Ectodermal cell (in vitro differentiated cells): ENCODE results near the gene NINJ1. TPM values are rescaled to one million over a fixed set of nuclear protein-coding genes. Genes with fewer than 3 reads are reported as not detected.

ENCODE experiments used
- H3K27ac ChIP-seq: 2 replicates; pipeline ENCODE4 v1.7.0; 2013; ENCODE audit warnings: mild to moderate bottlenecking, low read depth, low read length; ENCODE audit not compliant: insufficient read depth, poor library complexity, severe bottlenecking
- H3K27me3 ChIP-seq: 2 replicates; pipeline ENCODE4 v1.7.0; 2013; ENCODE audit warnings: mild to moderate bottlenecking, low read length; ENCODE audit not compliant: insufficient read depth, control insufficient read depth, poor library complexity, severe bottlenecking
- H3K36me3 ChIP-seq: one replicate; pipeline ENCODE4 v1.7.0; 2013; ENCODE audit warnings: low read length; ENCODE audit not compliant: control insufficient read depth, insufficient read depth
- H3K4me1 ChIP-seq: one replicate; pipeline ENCODE4 v1.7.0; 2013; ENCODE audit warnings: low read length; ENCODE audit not compliant: control insufficient read depth, insufficient read depth
- H3K4me3 ChIP-seq: 2 replicates; pipeline ENCODE4 v1.7.0; 2013; ENCODE audit warnings: low read depth, low read length, control low read depth; ENCODE audit not compliant: insufficient read depth
- H3K9me3 ChIP-seq: 2 replicates; pipeline ENCODE4 v1.7.0; 2013; ENCODE audit warnings: mild to moderate bottlenecking, low read length, moderate library complexity; ENCODE audit not compliant: control insufficient read depth
- WGBS, 2 experiments: methylation state at CpG; one replicate each; pipeline ENCODE4 v1.1.7; 2013; ENCODE audit warnings: missing lambda C conversion rate in 2 of 2; 5-methylcytosine and 5-hydroxymethylcytosine counted together
- polyA plus RNA-seq, 4 experiments: library from polyadenylated mRNA; stranded (reverse); fragments of 50-300 nt; gene quantifications; one replicate each; pipeline ENCODE4 v1.2.3, GENCODE V29; 2013

NINJ1 gene, protein sequence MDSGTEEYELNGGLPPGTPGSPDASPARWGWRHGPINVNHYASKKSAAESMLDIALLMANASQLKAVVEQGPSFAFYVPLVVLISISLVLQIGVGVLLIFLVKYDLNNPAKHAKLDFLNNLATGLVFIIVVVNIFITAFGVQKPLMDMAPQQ
- polyA plus RNA-seq (2013, experiment 1 of 4), result 20.2 TPM
- 16.6 TPM for polyA plus RNA-seq (2013, experiment 2 of 4)
- polyA plus RNA-seq (2013, experiment 3 of 4), result 19.8 TPM
- 21.0 TPM for polyA plus RNA-seq (2013, experiment 4 of 4)

DNA sequence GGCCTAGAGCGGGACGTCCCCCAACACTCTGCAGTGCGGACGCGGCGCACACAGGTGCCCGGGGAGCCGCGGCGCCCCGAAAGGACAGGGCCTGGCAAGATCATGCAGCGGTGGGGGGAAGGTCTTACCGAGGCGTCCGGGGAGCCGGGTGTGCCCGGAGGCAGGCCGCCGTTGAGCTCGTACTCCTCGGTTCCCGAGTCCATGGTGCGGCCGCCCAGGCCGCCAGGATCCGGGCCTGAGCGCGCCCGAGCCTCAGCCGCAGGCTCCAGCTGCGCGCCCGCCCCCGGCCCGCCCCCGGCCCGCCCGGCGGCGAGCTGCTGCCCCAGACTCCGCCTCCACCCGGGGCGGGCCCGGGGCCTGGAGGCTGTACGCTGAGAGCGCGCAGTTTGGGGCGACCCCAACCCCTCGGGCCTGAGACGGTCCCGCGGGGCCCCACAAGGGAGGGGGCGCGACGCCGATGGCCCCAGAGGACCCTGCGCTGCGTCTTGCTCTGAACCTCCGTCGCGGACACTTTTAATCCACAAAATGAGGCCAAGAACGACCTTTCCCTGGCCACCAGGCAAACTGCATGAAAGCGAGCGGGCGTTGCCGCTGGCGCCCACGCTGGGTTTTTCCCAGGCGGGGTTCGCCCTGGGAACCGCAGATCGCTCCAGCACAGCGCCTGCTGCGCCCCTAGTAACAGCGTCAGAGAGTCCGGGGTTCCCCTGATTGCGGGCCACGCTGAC, at the start of gene NINJ1:
TSS of gene NINJ1 (minus strand) at position 237 of the 725 bp plus-strand sequence. CDS start at position 203, 34 bp downstream.
- WGBS, 2 experiments, result 1% methylated on average over 78 of the region's 78 CpGs
- Histone ChIP-seq H3K27me3 (peaks cover 20% of the 10 kb centered on the region), H3K27ac (no peak within 1 kb of the TSS), H3K36me3 (no peaks in the 10 kb centered on the region), H3K4me3 (peak within 1 kb of the TSS; percentile 72), H3K4me1 (peaks cover 21% of the 10 kb centered on the region), H3K9me3 (no peaks in the 10 kb centered on the region)

DNA sequence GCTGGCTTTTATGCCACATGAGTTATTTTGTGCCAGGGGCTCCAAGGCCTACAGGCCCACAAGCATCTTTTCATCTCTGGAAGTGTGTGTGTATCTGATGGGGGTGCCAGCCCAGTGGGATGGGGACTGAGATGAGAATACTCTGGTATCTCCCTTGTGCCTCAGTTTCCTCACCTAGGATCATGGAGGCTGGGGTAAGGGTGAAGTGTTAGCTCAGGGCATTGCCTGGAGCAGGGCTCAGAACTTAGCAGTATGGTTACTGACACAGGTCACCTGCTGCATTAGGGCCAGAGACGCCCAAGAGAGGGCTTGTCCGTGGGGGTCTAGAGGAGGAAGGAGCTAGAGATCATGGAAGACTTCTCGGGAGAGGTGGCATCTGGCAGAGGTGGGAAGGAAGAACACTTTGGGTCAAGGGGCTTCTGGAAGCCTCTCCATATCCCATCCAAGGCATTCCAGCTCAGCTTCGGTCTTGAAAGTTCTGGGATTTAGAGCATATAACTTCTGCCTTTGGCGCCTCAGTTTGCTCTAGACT, 49.1 kb upstream of the NINJ1 start:
- Histone ChIP-seq H3K36me3 (no peaks in the 10 kb centered on the region), H3K4me3 (no peak overlapping the region), H3K9me3 (no peaks in the 10 kb centered on the region), H3K27me3 (peaks cover 57% of the 10 kb centered on the region), H3K27ac (no peak overlapping the region), H3K4me1 (peaks cover 17% of the 10 kb centered on the region)
- 86 to 90% methylated on average over 5 of the region's 5 CpGs for WGBS, 2 experiments

DNA sequence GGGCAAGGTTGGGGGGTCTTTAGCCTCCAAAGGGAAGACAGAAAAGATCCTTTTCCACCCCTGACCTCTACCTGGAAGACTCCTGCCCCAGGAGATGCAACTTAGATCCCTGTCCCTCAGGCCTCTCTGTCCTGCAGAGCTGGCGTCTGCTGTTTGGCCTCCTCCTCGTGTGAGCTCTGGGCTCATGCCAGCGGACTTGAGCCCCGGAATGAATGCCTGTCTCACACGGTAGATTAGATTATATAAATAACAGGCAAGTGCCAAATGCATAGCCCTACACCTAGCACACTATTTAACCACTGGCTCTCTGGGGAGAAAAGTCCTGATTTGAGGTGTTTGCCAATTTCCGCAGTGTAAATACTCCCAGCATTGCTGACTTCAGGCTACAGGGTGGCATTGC, 48.5 kb upstream of the NINJ1 start:
- peaks cover 17% of the 10 kb centered on the region for H3K4me1 ChIP-seq
- H3K27me3 ChIP-seq, result peaks cover 57% of the 10 kb centered on the region
- H3K9me3 ChIP-seq, result no peaks in the 10 kb centered on the region
- no peaks in the 10 kb centered on the region for H3K36me3 ChIP-seq
- no peak overlapping the region for H3K27ac ChIP-seq
- 90 to 96% methylated on average over 6 of the region's 6 CpGs for WGBS, 2 experiments
- no peak overlapping the region for H3K4me3 ChIP-seq

DNA sequence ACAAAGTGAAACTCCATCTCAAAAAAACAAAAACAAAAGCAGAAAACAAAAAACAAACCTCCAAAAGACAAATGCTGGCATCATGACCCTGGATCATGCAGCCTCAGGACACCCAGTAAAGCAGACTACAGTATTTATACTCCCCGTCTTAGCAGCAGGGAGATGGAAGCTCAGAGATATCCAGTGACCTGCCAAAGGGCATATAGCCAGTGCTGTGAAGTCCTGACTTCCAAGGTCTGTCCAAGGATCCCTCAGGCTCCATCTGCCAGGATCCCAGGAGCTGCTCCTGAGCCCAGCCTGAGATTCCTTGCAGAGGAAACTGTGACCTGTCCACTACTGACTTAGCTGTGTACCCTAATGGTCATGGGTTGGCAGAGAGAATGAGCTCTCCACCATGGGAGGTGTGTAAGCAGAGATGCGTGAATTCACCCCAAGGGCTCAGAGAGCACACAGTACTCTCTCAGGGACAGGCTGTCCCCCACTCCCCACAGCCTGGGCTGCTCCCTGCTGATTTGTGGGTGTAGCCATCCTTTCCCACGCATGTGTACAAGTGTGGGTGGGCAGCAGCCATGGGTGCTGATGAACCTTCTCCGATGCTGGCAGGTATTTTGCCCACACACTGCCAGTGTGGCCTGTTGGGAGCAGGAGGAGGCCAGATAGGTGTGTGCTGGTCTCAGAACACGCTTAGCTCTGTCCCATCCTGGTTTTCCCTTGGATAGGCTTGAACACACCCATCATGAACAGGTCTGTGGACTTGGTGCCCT, 47.8 kb upstream of the NINJ1 start:
- Histone ChIP-seq H3K4me1 (peaks cover 14% of the 10 kb centered on the region), H3K36me3 (no peaks in the 10 kb centered on the region), H3K4me3 (no peak overlapping the region), H3K27me3 (peaks cover 52% of the 10 kb centered on the region), H3K9me3 (no peaks in the 10 kb centered on the region), H3K27ac (no peak overlapping the region)
- 87 to 92% methylated on average over 5 of the region's 5 CpGs for WGBS, 2 experiments

DNA sequence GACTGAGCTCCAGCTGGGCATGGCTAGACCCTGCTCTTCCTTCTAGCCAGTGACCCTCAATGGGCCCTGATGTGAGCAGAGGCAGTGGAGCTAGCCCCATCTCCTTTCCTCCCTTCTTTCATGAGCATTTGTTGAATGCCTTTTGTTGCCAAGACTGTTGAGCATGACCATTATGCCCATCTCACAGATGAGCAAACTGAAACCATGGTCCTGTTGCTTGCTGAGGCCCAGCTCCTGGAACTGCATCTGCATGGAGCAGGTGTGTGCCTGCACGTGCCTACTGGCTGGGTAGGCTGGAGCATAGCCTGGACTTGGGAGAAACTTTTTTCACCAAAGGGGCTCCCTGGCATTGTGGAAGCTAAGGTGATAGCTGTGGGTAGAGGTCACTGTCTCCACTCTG, 46.9 kb upstream of the NINJ1 start:
- no peak overlapping the region for H3K27ac ChIP-seq
- H3K9me3 ChIP-seq, result no peaks in the 10 kb centered on the region
- H3K27me3 ChIP-seq, result peaks cover 48% of the 10 kb centered on the region
- no peaks in the 10 kb centered on the region for H3K36me3 ChIP-seq
- H3K4me1 ChIP-seq, result peaks cover 5% of the 10 kb centered on the region
- WGBS, 2 experiments, result 83 to 92% methylated on average over 1 of the region's 1 CpG
- no peak overlapping the region for H3K4me3 ChIP-seq

DNA sequence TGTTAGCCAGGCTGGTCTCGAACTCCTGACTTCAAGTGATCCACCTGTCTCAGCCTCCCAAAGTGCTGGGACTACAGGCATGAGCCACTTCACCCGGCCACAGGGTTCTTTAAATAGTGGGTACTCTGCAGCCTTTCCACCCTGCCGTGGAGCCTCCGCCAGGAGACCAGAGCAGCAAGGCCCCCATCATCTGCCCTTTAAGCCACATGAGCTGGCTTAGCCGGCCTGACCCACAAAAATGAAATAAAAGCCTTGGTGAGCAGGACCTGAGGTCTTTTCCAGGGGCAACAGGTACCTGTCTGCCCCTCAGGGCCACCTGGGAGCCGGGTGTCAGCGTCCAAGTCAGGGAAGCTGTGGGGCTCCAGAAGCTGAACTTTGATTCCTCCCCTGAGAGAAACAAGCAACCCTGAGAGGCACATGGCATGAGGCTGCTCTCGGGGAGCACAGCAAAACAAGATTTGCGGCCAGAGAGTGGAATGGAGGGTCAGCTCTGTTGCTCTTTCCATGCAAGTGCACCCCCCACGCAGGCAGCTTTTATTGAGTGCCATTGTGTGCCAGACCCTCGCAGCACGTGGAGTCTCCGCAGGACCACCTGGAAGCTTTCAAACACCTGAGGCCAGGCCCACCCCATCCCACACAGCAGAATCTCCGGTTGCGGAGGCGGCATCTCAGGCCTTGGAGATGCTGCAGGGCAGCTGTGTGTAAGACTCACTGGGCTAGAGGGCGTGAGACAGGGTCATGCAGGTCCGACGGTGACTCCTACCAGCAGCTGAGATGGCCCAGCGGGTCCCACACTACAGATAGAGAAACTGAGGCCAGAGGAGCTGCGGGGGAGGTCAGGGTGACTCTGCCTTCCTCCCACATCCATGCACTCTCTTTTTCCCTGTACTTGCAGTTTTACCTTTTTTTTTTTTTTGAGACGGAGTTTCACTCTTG, 45.1 kb upstream of the NINJ1 start:
- H3K9me3 ChIP-seq, result no peaks in the 10 kb centered on the region
- WGBS, 2 experiments, result 88% methylated on average over 22 of the region's 22 CpGs
- no peaks in the 10 kb centered on the region for H3K36me3 ChIP-seq
- H3K4me3 ChIP-seq, result no peak overlapping the region
- H3K27me3 ChIP-seq, result peaks cover 29% of the 10 kb centered on the region
- H3K27ac ChIP-seq, result no peak overlapping the region
- H3K4me1 ChIP-seq, result no peaks in the 10 kb centered on the region

DNA sequence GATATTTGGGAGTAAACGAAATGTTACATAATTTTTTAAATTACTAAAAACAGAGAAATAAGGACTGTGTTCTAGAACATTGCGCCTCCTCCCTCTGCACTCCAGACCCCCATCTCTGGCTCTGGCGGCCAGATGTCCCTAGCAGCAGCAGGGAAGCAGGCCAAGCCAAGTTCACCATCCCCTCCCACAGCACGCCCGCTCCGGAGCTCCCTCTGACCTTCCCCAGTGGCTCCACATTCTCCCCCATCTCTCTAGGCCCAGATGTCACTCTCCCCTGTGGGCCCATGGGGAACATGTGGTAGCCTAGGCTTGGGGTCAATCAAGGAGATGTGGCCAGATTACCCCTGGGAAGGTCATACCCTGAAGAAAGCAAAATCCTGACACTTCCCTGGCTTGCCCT, 43.6 kb upstream of the NINJ1 start:
- Histone ChIP-seq H3K36me3 (no peaks in the 10 kb centered on the region), H3K9me3 (no peaks in the 10 kb centered on the region), H3K4me3 (no peak overlapping the region), H3K27me3 (peaks cover 15% of the 10 kb centered on the region), H3K27ac (no peak overlapping the region), H3K4me1 (no peaks in the 10 kb centered on the region)
- 88% methylated on average over 5 to 6 of the region's 6 CpGs for WGBS, 2 experiments

DNA sequence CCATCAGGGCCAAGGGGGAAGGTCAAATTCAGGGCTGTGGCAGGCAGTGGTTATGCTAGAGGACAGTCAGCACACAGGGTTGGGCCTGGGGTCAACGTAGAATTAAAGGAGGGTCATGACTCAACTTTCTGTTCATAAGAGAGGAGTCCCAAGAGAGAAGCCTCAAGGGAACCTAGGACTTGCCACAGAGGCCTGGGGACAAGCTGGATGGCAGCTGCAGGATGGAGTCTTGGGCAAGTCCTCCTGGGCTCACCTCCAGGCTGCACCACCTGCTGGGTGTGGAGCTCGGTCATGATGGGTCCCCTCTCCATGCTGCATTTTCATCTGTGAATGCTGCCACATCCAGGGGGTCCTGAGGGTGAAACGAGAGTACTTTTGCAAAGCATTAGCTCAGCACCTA, 40.9 kb upstream of the NINJ1 start:
- Histone ChIP-seq H3K9me3 (no peaks in the 10 kb centered on the region), H3K4me1 (no peaks in the 10 kb centered on the region), H3K27me3 (no peaks in the 10 kb centered on the region), H3K36me3 (no peaks in the 10 kb centered on the region), H3K27ac (no peak overlapping the region), H3K4me3 (no peak overlapping the region)
- WGBS, 2 experiments, result 87 to 91% methylated on average over 3 of the region's 3 CpGs

DNA sequence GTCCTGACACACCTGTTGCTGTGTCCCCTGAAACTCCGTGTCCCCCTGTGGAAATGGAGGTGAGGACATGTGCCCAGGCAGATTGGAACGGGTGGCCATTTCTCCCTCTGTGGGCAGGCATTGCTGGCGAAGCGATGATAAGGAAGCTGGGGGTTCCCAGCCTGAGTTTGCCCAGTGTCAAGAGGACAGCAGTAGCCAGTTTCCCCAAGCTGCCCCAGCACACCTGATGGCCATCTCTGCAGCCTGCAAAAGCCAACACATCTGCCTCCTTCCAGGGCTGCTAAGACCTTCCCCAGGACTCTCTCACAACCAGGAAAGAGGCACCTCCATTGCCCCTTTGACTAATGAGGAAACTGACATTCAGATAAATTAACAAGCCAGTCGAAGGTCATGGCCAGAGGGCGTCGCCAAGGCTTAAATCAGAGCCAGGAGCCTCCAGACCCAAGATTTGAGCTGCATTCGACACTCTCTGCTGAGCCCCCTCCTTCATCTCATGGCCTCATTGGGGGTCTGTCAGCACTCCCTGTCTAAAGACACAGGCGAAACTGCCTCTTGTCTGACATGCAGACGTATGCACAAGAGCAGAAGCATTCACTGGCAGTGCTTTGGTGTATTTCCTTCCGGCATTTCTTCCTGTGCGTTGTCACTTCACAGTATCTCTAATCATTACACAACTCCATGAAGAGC, 39.5 kb upstream of the NINJ1 start:
- Histone ChIP-seq H3K27me3 (no peaks in the 10 kb centered on the region), H3K36me3 (no peaks in the 10 kb centered on the region), H3K27ac (no peak overlapping the region), H3K9me3 (no peaks in the 10 kb centered on the region), H3K4me3 (no peak overlapping the region), H3K4me1 (no peaks in the 10 kb centered on the region)
- 90% methylated on average over 12 of the region's 12 CpGs for WGBS, 2 experiments
